BLaER1 treated with 17β-estradiol and CSF1 and Interleukin-3, amounts not matched to agents 10 nM and 100 nM (cell line): Measurements from ENCODE around the gene MAP3K7CL.
A peak's percentile ranks its signal among the peaks of the same experiment; 100 is the strongest.
"Not testable (repeated sequence)": the region's sequence is repeated elsewhere in the genome, so short reads cannot be mapped to it uniquely, and the experiment has no call there.

Experiments used
- H3K27ac ChIP-seq, 11 experiments: shearing (Covaris generic); formaldehyde crosslinking; 2 replicates each; pipeline ENCODE4 v1.8.1; 2022
- H3K27me3 ChIP-seq, 11 experiments: shearing (Covaris generic); formaldehyde crosslinking; 2 replicates each; pipeline ENCODE4 v1.8.1; 2022
- H3K36me3 ChIP-seq, 11 experiments: shearing (Covaris generic); formaldehyde crosslinking; 2 replicates each; pipeline ENCODE4 v1.8.1; 2022
- H3K4me1 ChIP-seq, 10 experiments: shearing (Covaris generic); formaldehyde crosslinking; 2 replicates each; pipeline ENCODE4 v1.8.1; 2022
- H3K4me2 ChIP-seq, 11 experiments: shearing (Covaris generic); formaldehyde crosslinking; 2 replicates each; pipeline ENCODE4 v1.8.1; 2022
- H3K4me3 ChIP-seq, 10 experiments: shearing (Covaris generic); formaldehyde crosslinking; 2 replicates each; pipeline ENCODE4 v1.8.1; 2022
- H3K9ac ChIP-seq, 11 experiments: shearing (Covaris generic); formaldehyde crosslinking; 2 replicates each; pipeline ENCODE4 v1.8.1; 2022
- H3K9me3 ChIP-seq, 11 experiments: shearing (Covaris generic); formaldehyde crosslinking; replicated peaks in 1 of 11; 2 replicates each; pipeline ENCODE4 v1.8.1; 2022
- H4K20me1 ChIP-seq, 11 experiments: shearing (Covaris generic); formaldehyde crosslinking; 2 replicates each; pipeline ENCODE4 v1.8.1; 2022
- Cebpa-rat ChIP-seq, 11 experiments: shearing (Covaris generic); IDR thresholded peaks; 2 replicates each; pipeline ENCODE4 v1.8.1; 2022

Gene MAP3K7CL

DNA sequence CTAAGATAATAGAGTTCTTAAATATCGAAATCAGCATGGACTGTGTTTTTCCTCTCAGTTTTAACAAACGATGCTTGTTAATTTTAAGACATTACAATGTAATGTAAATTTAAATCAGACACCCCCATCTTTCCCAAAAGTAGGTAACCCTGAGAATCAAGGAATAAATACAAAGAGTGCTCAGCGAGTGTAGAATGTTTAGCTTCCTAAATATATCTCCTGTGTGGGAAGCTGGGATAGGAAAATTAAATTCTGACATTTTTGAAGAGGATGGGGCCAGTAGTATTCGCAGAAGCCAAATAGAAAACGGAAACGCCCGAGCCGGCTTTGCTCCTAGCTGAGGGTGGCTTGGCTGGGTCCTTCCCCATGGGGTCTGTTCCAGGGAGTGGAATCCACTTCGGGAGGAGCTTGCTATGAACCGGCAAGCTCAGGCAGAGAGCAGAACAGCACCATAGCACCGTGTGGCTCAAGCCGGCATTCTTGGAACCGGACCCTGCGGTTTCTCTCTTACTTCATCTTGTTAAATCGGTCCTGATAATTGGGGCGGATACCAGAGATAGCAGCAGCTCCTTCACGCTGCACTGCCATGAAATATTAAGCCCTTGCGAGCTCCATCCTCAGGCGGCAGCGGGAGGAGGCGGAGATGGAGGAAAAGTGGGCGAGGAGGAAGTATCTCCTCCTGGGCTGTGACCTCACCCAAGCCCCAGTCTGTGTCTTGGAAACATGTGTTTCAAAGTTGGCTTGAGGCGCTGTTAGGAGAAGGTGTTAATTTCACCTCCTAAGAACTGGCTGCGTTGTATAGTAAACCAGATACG lies 24.9 kb downstream of the MAP3K7CL start:
- H3K4me2 ChIP-seq, result no peak overlapping the region
- no peak overlapping the region for H3K27ac ChIP-seq
- no peaks in the 10 kb centered on the region for H3K27me3 ChIP-seq
- H3K4me3 ChIP-seq, result no peak overlapping the region
- peaks cover 0 to 17% (median 0%) of the 10 kb centered on the region in 10 experiments; a peak in 4 of 20 replicates for H3K4me1 ChIP-seq
- peaks cover 0 to 6% (median 0%) of the 10 kb centered on the region in 11 experiments; a peak in 3 of 22 replicates for H3K9me3 ChIP-seq
- no peak overlapping the region for H3K9ac ChIP-seq
- no peaks in the 10 kb centered on the region for H4K20me1 ChIP-seq
- TF ChIP-seq Cebpa-rat (IDR thresholded peaks at IDR 0.05), result no peak
- H3K36me3 ChIP-seq, result 0 out of 22 replicates have a peak, but pooled peaks cover 0 to 5% (median 0%) of the 10 kb centered on the region in 11 experiments

DNA sequence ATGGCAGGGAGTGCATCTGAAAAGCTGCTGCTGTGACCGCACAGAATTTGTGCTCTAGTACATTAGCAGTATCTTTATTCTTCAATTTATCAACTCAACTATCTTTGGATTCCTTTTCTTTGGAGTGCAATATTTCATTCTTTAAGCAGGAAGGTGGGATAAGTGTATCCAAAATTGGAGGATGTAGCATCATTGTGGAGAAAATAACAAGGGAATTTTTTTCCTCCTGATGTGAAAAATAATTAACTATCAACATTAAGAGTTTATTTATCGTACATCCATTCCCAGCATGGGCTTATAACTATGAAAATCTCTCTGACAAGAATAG lies 25.5 kb downstream of the MAP3K7CL start:
- Histone ChIP-seq H3K9me3 (peaks cover 0 to 6% (median 0%) of the 10 kb centered on the region in 11 experiments; a peak in 3 of 22 replicates), H3K4me1 (peaks cover 0 to 17% (median 0%) of the 10 kb centered on the region in 10 experiments; a peak in 4 of 20 replicates), H3K27ac (no peak overlapping the region), H3K4me3 (no peak overlapping the region), H4K20me1 (no peaks in the 10 kb centered on the region), H3K27me3 (no peaks in the 10 kb centered on the region), H3K36me3 (0 out of 22 replicates have a peak, but pooled peaks cover 0 to 5% (median 0%) of the 10 kb centered on the region in 11 experiments), H3K9ac (no peak overlapping the region), H3K4me2 (no peak overlapping the region)
- TF ChIP-seq Cebpa-rat (IDR thresholded peaks at IDR 0.05), result no peak

DNA sequence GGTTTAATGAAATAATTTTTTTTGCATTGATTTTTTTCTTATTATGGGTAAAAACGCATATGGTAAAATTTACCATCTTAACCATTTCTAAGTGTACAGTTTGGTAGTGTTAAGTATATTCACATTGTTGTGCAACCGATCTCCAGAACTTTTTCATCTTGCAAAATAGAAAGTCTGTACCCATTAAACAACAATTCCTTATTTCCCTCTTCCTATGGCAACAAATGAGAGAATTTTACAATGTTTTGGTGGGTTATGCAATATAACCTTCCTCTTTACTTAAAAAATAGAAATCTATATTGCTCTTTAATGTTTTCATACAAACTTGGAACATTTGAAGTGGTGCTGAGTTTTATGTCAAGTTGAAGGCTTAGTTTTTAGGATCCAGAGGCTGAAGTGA lies 26.6 kb downstream of the MAP3K7CL start:
- Histone ChIP-seq H3K36me3 (0 out of 22 replicates have a peak, but pooled peaks cover 0 to 5% (median 0%) of the 10 kb centered on the region in 11 experiments), H3K4me3 (no peak overlapping the region), H3K27ac (no peak overlapping the region), H3K4me2 (peak overlapping the region in 1 of 11 experiments; percentile 28; a peak in 1 of 22 replicates), H3K4me1 (peaks cover 0 to 17% (median 0%) of the 10 kb centered on the region in 10 experiments; a peak in 5 of 20 replicates), H4K20me1 (no peaks in the 10 kb centered on the region), H3K9ac (no peak overlapping the region), H3K27me3 (no peaks in the 10 kb centered on the region), H3K9me3 (peaks cover 0 to 6% (median 0%) of the 10 kb centered on the region in 11 experiments; a peak in 3 of 22 replicates)
- peak in 1 of 11 experiments; percentile 35; a peak in 1 of 22 replicates for TF ChIP-seq Cebpa-rat (IDR thresholded peaks at IDR 0.05)

DNA sequence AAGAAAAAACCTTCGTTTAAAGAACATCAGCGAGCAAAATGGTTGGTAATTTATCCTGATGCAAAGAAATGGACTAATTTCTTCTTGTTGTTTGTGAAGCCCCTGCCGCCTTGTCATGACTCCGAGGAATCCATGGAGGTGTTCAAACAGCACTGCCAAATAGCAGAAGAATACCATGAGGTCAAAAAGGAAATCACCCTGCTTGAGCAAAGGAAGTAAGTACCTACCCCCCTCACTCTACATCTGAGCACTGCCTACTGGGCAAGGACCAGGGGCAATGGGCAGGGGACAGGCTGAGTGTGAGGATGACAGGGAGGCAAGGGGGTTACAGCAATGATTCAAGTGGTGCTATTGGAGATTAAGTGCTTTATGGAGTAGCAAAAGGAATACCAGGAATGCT lies 29.4 kb downstream of the MAP3K7CL start:
- H3K27me3 ChIP-seq, result no peaks in the 10 kb centered on the region
- peaks cover 0 to 45% (median 6%) of the 10 kb centered on the region in 10 experiments; a peak in 9 of 20 replicates for H3K4me1 ChIP-seq
- H3K27ac ChIP-seq, result no peak overlapping the region
- H3K4me3 ChIP-seq, result no peak overlapping the region
- TF ChIP-seq Cebpa-rat (IDR thresholded peaks at IDR 0.05), result no peak
- peaks cover 0 to 6% (median 0%) of the 10 kb centered on the region in 11 experiments; a peak in 3 of 22 replicates for H3K9me3 ChIP-seq
- H3K4me2 ChIP-seq, result no peak overlapping the region; a peak in 1 of 22 replicates
- H4K20me1 ChIP-seq, result no peaks in the 10 kb centered on the region
- H3K36me3 ChIP-seq, result 0 out of 22 replicates have a peak, but pooled peaks cover 0 to 5% (median 0%) of the 10 kb centered on the region in 11 experiments
- H3K9ac ChIP-seq, result no peak overlapping the region

DNA sequence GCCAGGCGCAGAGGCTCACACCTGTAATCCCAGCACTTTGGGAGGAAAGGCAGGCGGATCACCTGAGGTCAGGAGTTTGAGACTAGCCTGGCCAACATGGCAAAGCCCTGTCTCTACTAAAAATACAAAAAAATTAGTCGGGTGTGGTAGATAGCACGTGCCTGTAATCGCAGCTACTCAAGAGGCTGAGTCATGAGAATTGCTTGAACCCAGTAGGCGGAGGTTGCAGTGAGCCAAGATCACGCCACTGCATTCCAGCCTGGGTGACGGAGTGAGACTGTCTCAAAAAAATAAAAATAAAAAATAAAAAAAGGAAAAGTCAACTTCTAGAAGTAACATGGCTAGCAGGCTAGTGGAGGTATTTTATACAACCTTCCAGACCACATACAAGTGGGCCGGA lies 32.4 kb downstream of the MAP3K7CL start:
- not testable (repeated sequence) for H3K4me3 ChIP-seq, H3K27me3 ChIP-seq, H3K9me3 ChIP-seq, H4K20me1 ChIP-seq, H3K36me3 ChIP-seq
- H3K9ac ChIP-seq, result peak overlapping the region in 3 of 11 experiments; percentile 16 to 64 (median 39); a peak in 2 of 22 replicates
- peaks cover 0 to 64% (median 10%) of the 10 kb centered on the region in 10 experiments; a peak in 10 of 20 replicates for H3K4me1 ChIP-seq
- peak overlapping the region in 5 of 11 experiments; percentile 30 to 81 (median 64); a peak in 9 of 22 replicates for H3K27ac ChIP-seq
- peak overlapping the region in 4 of 11 experiments; percentile 26 to 78 (median 67); a peak in 7 of 22 replicates for H3K4me2 ChIP-seq

DNA sequence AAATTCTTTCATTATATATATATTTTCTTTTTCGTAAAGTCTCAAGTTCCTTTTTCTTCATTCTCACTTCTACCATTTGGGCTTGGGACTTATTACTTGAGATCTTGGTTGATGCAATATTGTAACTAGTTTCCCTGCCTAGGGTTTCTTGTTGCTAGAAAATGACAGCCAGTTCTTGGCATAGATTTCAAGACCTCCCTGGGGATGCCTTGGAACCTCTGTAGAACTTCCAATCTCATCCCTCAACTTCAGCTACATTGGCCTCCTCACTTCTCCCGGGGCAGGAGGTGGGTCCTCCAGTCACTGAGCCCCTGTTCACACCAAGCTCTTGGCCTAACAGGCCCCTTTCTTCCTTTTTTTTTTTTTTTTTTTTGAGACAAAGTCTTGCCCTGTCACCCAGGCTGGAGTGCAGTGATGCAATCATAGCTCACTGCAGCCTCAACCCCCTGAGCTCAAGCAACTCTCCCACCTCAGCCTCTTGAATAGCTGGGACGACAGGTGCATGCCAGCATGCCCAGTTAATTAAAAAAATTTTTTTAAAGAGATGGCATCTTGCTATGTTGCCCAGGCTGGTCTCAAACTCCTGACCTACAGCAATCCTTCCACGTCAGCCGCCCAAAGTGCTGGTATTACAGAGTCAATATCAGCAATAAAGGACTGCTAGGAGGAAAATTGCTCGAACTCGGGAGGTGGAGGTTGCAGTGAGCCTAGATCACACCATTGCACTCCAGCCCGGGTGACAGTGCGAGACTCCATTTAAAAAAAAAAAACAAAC lies 33.1 kb downstream of the MAP3K7CL start:
- Histone ChIP-seq H3K36me3 (no peaks in the 10 kb centered on the region), H3K27me3 (no peaks in the 10 kb centered on the region), H4K20me1 (no peaks in the 10 kb centered on the region), H3K4me1 (peaks cover 0 to 71% (median 10%) of the 10 kb centered on the region in 10 experiments; a peak in 10 of 20 replicates), H3K27ac (peak overlapping the region in 7 of 11 experiments; percentile 3 to 81 (median 44); a peak in 11 of 22 replicates), H3K9me3 (no peaks in the 10 kb centered on the region), H3K4me2 (peak overlapping the region in 4 of 11 experiments; percentile 26 to 78 (median 67); a peak in 8 of 22 replicates), H3K4me3 (no peak overlapping the region), H3K9ac (peak overlapping the region in 3 of 11 experiments; percentile 39 to 64 (median 44); a peak in 6 of 22 replicates)
- TF ChIP-seq Cebpa-rat (IDR thresholded peaks at IDR 0.05), result no peak

DNA sequence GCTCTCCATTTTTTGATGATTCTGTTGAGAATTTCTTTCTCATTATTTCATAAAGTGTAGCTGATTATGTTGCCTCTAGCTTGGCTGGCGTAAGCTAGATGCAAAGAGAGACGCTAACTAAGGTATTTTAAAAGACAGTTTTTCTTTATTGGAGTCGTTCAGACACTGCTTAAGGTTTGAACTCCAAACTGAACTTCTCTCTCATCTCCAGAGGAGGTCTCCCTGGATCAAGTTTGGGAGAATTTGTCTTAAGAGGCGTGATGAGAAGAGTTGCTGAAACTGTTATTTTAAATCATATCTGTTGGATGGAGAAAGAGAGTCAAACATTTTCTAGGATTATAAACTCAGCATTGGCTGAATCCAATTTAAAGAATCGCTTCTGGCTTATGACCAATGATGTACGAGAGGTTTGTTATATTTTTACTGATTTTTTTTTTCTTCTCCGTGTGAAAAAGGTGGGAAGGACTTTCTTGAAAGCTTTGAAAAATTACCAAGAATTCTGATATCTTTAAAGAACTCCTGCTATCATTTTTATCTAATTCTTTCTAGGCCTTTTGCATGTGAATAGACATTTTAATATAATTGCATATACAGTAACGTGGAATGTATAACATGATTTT lies 34.0 kb downstream of the MAP3K7CL start:
- H3K9ac ChIP-seq, result peak overlapping the region in 3 of 11 experiments; percentile 39 to 64 (median 44); a peak in 2 of 22 replicates
- no peaks in the 10 kb centered on the region for H3K36me3 ChIP-seq
- no peak overlapping the region; a peak in 1 of 20 replicates for H3K4me3 ChIP-seq
- H3K27me3 ChIP-seq, result no peaks in the 10 kb centered on the region
- peaks cover 0 to 79% (median 10%) of the 10 kb centered on the region in 10 experiments; a peak in 10 of 20 replicates for H3K4me1 ChIP-seq
- peak overlapping the region in 3 of 11 experiments; percentile 65 to 78 (median 69); a peak in 4 of 22 replicates for H3K4me2 ChIP-seq
- no peak for TF ChIP-seq Cebpa-rat (IDR thresholded peaks at IDR 0.05)
- no peaks in the 10 kb centered on the region for H3K9me3 ChIP-seq
- peak overlapping the region in 3 of 11 experiments; percentile 64 to 81 (median 67); a peak in 6 of 22 replicates for H3K27ac ChIP-seq
- H4K20me1 ChIP-seq, result no peaks in the 10 kb centered on the region

DNA sequence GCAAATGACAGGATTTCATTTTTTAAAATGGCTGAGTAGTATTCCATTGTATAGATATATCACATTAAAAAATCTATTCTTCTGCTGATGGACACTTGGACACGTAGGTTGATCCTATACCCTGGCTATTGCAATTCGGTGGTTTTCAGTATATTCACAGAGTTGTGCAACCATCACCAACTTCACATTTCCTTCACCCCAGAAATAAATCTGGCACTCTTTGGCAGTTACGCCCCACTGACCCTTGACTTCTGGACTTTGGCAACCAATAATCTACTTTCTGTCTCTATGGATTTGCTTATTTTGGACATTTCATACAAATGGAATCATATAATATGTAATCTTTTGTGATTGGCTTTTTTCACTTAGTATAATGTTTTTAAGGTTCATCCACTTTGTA lies 35.9 kb downstream of the MAP3K7CL start:
- 0 out of 22 replicates have a peak, but pooled peaks of 1 of the 11 experiments have one; percentile 33 for TF ChIP-seq Cebpa-rat (IDR thresholded peaks at IDR 0.05)
- H4K20me1 ChIP-seq, result no peaks in the 10 kb centered on the region
- no peaks in the 10 kb centered on the region for H3K36me3 ChIP-seq
- peak overlapping the region in 6 of 11 experiments; percentile 7 to 64 (median 32); a peak in 9 of 22 replicates for H3K4me2 ChIP-seq
- H3K4me3 ChIP-seq, result no peak overlapping the region
- no peaks in the 10 kb centered on the region for H3K27me3 ChIP-seq
- no peak overlapping the region for H3K9ac ChIP-seq
- peaks cover 0 to 92% (median 10%) of the 10 kb centered on the region in 10 experiments; a peak in 10 of 20 replicates for H3K4me1 ChIP-seq
- peak overlapping the region in 4 of 11 experiments; percentile 18 to 81 (median 52); a peak in 5 of 22 replicates for H3K27ac ChIP-seq
- no peaks in the 10 kb centered on the region for H3K9me3 ChIP-seq
